ENCODE data around the gene NF1. TPM values are rescaled to one million over a fixed set of nuclear protein-coding genes. Genes with fewer than 3 reads are reported as not detected.
"Not testable (repeated sequence)": the region's sequence is repeated elsewhere in the genome, so short reads cannot be mapped to it uniquely, and the experiment has no call there.

Gene NF1
- 10 to 100 TPM; 18.1 to 21.7 TPM for total RNA-seq

GRCh38 chr17:31094600-31095235, at the start of gene NF1:
Gene NF1, plus strand, starts transcription at chr17:31094977. Its CDS starts 333 bp downstream, at chr17:31095310.
- H3K9me3 Mint-ChIP-seq: no peaks in the 10 kb centered on the region
- ChIA-PET POLR2A (no interaction called here), CTCF (interaction anchor here (0.6 to 0.8 kb wide), 4 partner anchors 200 to 1010 kb away, joined by 3 read pairs; no protein-coding TSS in a partner anchor)
- peak within 1 kb of the TSS; percentile 86 for H3K27ac Mint-ChIP-seq
- H3K4me1 Mint-ChIP-seq: peaks cover 17% of the 10 kb centered on the region
- peak; percentile 86 for DNase-seq
- no peaks in the 10 kb centered on the region for H3K36me3 Mint-ChIP-seq (ENCODE audit: low read depth)
- H3K27me3 Mint-ChIP-seq: no peaks in the 10 kb centered on the region
- peak within 1 kb of the TSS; percentile 87 for H3K4me3 Mint-ChIP-seq

DNA sequence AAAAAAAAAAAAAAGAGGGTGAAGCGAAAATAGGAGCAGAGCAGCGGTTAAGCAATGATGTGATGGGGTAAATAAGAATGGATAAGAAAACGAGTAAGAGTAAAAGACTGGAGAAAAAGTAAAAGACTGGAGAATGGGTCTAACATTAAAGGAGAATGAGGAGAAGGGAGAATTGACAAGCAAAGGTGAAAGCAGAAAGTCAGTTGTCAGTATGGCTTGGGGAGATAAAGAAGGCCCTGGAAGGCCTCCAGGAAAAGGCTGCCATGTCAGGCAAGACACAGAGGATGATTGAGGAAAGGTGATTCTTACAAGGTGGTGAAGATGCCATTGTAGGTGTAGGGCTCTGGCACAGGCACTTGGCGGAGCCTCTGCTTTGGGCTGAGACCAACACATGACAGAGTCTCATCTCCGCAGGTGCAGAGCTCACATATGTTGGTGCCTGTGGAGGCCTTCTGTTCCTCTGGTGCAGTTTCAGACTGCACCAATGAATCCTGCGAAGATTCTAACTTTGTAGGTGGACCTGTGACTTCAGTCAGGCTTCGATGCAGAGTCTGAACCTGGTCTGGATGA, 47.8 kb upstream of the NF1 start:
- H3K9me3 Mint-ChIP-seq; H3K36me3 Mint-ChIP-seq (ENCODE audit: low read depth); H3K4me1 Mint-ChIP-seq; H3K27me3 Mint-ChIP-seq; H3K27ac Mint-ChIP-seq; POLR2A ChIA-PET; DNase-seq; H3K4me3 Mint-ChIP-seq; CTCF ChIA-PET: not testable (repeated sequence)

- DNase-seq: no peak
- Mint-ChIP-seq H3K4me3 (no peak overlapping the region), H3K4me1 (peaks cover 15% of the 10 kb centered on the region), H3K27ac (no peak overlapping the region), H3K36me3 (ENCODE audit: low read depth) (no peaks in the 10 kb centered on the region), H3K9me3 (no peaks in the 10 kb centered on the region), H3K27me3 (peaks cover 3% of the 10 kb centered on the region)
- ChIA-PET POLR2A (no interaction called here), CTCF (no interaction called here)
Measured at GRCh38 chr17:31048142-31048541, 46.6 kb upstream of the NF1 start.

DNA sequence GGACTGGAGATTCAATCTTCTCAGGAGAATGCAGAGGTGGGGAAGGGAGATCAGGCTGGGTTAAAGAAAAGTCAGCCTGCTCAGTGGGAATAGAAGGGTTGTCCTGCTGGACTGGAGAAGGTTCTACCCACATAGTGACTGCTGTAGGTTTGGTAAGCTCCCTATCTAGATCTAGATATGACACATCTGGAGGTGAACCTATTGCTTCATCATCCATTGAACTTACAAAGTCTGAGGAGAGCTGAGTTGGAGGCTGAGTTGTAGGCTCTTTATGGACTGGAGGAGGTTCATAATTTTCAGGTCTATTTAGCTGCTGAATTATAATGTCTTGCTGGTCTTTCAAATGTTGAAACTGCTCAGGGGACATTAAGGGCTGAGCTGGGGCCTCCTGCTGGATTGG, 46.0 kb upstream of the NF1 start:
- CTCF ChIA-PET: interaction anchor here (0.6 kb wide), 1 partner anchor 856 kb away, joined by 6 read pairs; no protein-coding TSS in a partner anchor
- peaks cover 15% of the 10 kb centered on the region for H3K4me1 Mint-ChIP-seq

GRCh38 chr17:31050948-31051347, 43.8 kb upstream of the NF1 start:
- H3K9me3 Mint-ChIP-seq: no peaks in the 10 kb centered on the region
- POLR2A ChIA-PET: no interaction called here
- CTCF ChIA-PET: no interaction called here
- no peak overlapping the region for H3K27ac Mint-ChIP-seq
- H3K36me3 Mint-ChIP-seq (ENCODE audit: low read depth): no peaks in the 10 kb centered on the region
- peaks cover 15% of the 10 kb centered on the region for H3K4me1 Mint-ChIP-seq
- no peaks in the 10 kb centered on the region for H3K27me3 Mint-ChIP-seq
- no peak for DNase-seq
- no peak overlapping the region for H3K4me3 Mint-ChIP-seq

More for the DNA sequence above, 46.0 kb upstream of the NF1 start:
- Mint-ChIP-seq H3K9me3 (no peaks in the 10 kb centered on the region), H3K4me3 (no peak overlapping the region), H3K27ac (no peak overlapping the region), H3K27me3 (peaks cover under 1% of the 10 kb centered on the region), H3K36me3 (ENCODE audit: low read depth) (no peaks in the 10 kb centered on the region)
- no peak for DNase-seq
- POLR2A ChIA-PET: no interaction called here

- H3K4me1 Mint-ChIP-seq: peaks cover 15% of the 10 kb centered on the region
- no peaks in the 10 kb centered on the region for H3K9me3 Mint-ChIP-seq
- CTCF ChIA-PET: no interaction called here
- H3K36me3 Mint-ChIP-seq (ENCODE audit: low read depth): no peaks in the 10 kb centered on the region
- H3K4me3 Mint-ChIP-seq: no peak overlapping the region
- DNase-seq: no peak
- H3K27me3 Mint-ChIP-seq: no peaks in the 10 kb centered on the region
- no peak overlapping the region for H3K27ac Mint-ChIP-seq
- POLR2A ChIA-PET: no interaction called here
Measured at GRCh38 chr17:31051506-31051905, 43.3 kb upstream of the NF1 start.

GRCh38 chr17:31052187-31052889, 42.4 kb upstream of the NF1 start:
- POLR2A ChIA-PET: no interaction called here
- DNase-seq: no peak
- no peaks in the 10 kb centered on the region for H3K9me3 Mint-ChIP-seq

DNA sequence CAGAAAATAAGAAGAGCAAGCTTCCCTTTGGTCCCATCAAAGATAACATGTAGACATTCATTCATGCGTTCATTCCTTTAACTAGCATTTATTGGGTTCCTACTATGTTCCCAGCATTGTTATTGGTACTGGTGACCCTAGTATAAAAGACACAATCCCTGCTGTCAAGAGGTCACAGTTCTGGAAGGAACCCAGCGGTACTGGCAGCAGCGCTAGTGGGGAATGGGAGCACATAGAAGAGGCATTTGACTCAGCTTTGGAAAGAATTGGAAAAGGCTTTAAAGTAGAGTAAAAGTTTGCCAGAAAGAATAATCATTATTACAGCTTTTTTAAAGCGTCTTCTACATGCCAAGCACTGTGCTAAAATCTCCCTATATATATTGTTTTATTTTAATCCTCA, 41.7 kb upstream of the NF1 start:
- no peak overlapping the region for H3K27ac Mint-ChIP-seq
- H3K27me3 Mint-ChIP-seq: no peaks in the 10 kb centered on the region
- ChIA-PET POLR2A (no interaction called here), CTCF (interaction anchor here (1.7 to 2.2 kb wide), 2 partner anchors 9 to 12 kb away, joined by 3 to 9 read pairs; no protein-coding TSS in a partner anchor)
- H3K4me3 Mint-ChIP-seq: no peak overlapping the region
- H3K36me3 Mint-ChIP-seq (ENCODE audit: low read depth): no peaks in the 10 kb centered on the region
- H3K4me1 Mint-ChIP-seq: peaks cover 15% of the 10 kb centered on the region
- no peak for DNase-seq
- H3K9me3 Mint-ChIP-seq: no peaks in the 10 kb centered on the region

More at GRCh38 chr17:31052187-31052889, 42.4 kb upstream of the NF1 start:
- Mint-ChIP-seq H3K27ac (no peak overlapping the region), H3K4me3 (no peak overlapping the region), H3K36me3 (ENCODE audit: low read depth) (no peaks in the 10 kb centered on the region), H3K27me3 (no peaks in the 10 kb centered on the region), H3K4me1 (peaks cover 15% of the 10 kb centered on the region)
- CTCF ChIA-PET: interaction anchor here (1.7 to 2.2 kb wide), 2 partner anchors 9 to 12 kb away, joined by 3 to 9 read pairs; no protein-coding TSS in a partner anchor

DNA sequence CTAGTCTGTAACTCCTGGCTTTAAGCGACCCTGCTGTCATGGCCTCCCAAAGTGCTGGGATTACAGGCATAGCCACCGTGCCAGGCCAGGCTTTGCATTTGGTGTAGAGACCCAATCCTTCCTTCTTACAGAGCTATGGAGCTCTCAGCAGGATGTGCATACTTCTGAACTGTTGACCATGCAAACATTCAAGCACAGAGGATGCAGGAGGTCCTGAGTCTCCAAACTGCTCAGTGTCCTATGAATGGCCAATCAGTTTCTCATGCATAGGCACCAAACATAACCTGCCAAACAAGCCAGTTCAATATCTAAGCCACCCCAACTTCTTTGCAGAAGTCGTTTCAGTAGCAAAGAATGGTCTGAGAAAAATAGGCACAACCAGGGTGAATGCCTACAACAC, 40.0 kb upstream of the NF1 start:
- H3K4me3 Mint-ChIP-seq: no peak overlapping the region
- no peaks in the 10 kb centered on the region for H3K9me3 Mint-ChIP-seq
- no peak overlapping the region for H3K27ac Mint-ChIP-seq
- H3K4me1 Mint-ChIP-seq: peaks cover 15% of the 10 kb centered on the region
- H3K36me3 Mint-ChIP-seq (ENCODE audit: low read depth): no peaks in the 10 kb centered on the region
- ChIA-PET CTCF (interaction anchor here (2.1 kb wide), 1 partner anchor 10 kb away, joined by 5 read pairs; no protein-coding TSS in a partner anchor), POLR2A (no interaction called here)
- no peak for DNase-seq
- H3K27me3 Mint-ChIP-seq: no peaks in the 10 kb centered on the region

- CTCF ChIA-PET: no interaction called here
- H3K9me3 Mint-ChIP-seq: no peaks in the 10 kb centered on the region
- peak overlapping the region; percentile 7 for H3K27ac Mint-ChIP-seq
- no peaks in the 10 kb centered on the region for H3K36me3 Mint-ChIP-seq (ENCODE audit: low read depth)
- POLR2A ChIA-PET: no interaction called here
- no peak for DNase-seq
- no peaks in the 10 kb centered on the region for H3K27me3 Mint-ChIP-seq
- peaks cover 5% of the 10 kb centered on the region for H3K4me1 Mint-ChIP-seq
- H3K4me3 Mint-ChIP-seq: no peak overlapping the region
Measured at GRCh38 chr17:31058976-31059375, 35.8 kb upstream of the NF1 start.

- H3K27me3 Mint-ChIP-seq: no peaks in the 10 kb centered on the region
- H3K4me3 Mint-ChIP-seq: no peak overlapping the region
- no peaks in the 10 kb centered on the region for H3K36me3 Mint-ChIP-seq (ENCODE audit: low read depth)
- H3K4me1 Mint-ChIP-seq: peaks cover 5% of the 10 kb centered on the region
- DNase-seq: no peak
- H3K27ac Mint-ChIP-seq: no peak overlapping the region
- no peaks in the 10 kb centered on the region for H3K9me3 Mint-ChIP-seq
- POLR2A ChIA-PET: no interaction called here
- CTCF ChIA-PET: interaction anchor here (0.6 to 2.1 kb wide), 3 partner anchors 8 to 301 kb away, joined by 3 to 9 read pairs (median 3); no protein-coding TSS in a partner anchor
Measured at GRCh38 chr17:31060791-31061550, 33.8 kb upstream of the NF1 start.

- CTCF ChIA-PET: interaction anchor here (0.5 to 2.1 kb wide), 4 partner anchors 9 to 521 kb away, joined by 3 to 9 read pairs (median 3); no protein-coding TSS in a partner anchor
- Mint-ChIP-seq H3K27ac (no peak overlapping the region), H3K4me1 (peaks cover 5% of the 10 kb centered on the region), H3K9me3 (no peaks in the 10 kb centered on the region), H3K4me3 (no peak overlapping the region), H3K36me3 (ENCODE audit: low read depth) (no peaks in the 10 kb centered on the region), H3K27me3 (no peaks in the 10 kb centered on the region)
- POLR2A ChIA-PET: no interaction called here
- DNase-seq: no peak
Measured at GRCh38 chr17:31061678-31062077, 33.1 kb upstream of the NF1 start.

Data from activated CD4-positive, alpha-beta T cell treated with anti-CD3 and anti-CD28 coated beads, Interleukin-2, amount 10 ng/mL, durations not matched to agents 7 days and 5 days (primary cell).